Measurements from ENCODE around the gene COQ10A.

DNA sequence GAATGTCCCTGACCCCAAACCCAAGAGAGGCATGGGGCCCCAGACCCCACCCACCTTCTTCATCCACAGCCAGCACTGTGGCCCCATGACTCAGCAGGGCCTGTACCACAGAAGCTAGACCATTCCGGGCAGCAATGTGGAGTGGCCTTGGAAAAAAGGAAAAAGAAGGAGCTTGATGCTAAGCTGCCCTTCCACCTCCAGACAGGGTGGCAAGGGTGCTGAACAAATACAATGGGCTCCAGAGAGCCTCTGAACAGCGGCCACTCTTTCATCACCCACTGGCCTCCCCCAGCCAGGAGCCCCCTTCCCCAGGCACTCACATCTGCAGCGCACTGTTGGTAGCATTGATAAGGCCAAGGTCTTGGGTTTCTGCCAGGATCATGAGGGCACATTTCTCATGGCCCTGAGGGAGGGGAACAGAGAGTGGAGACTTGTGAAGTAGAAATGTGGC, 23.0 kb upstream of the COQ10A start:
- TF ChIP-seq, protein P1, sequence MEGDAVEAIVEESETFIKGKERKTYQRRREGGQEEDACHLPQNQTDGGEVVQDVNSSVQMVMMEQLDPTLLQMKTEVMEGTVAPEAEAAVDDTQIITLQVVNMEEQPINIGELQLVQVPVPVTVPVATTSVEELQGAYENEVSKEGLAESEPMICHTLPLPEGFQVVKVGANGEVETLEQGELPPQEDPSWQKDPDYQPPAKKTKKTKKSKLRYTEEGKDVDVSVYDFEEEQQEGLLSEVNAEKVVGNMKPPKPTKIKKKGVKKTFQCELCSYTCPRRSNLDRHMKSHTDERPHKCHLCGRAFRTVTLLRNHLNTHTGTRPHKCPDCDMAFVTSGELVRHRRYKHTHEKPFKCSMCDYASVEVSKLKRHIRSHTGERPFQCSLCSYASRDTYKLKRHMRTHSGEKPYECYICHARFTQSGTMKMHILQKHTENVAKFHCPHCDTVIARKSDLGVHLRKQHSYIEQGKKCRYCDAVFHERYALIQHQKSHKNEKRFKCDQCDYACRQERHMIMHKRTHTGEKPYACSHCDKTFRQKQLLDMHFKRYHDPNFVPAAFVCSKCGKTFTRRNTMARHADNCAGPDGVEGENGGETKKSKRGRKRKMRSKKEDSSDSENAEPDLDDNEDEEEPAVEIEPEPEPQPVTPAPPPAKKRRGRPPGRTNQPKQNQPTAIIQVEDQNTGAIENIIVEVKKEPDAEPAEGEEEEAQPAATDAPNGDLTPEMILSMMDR (IDR thresholded peaks at IDR 0.05): no peak
- no peak for TF ChIP-seq POLR2A (IDR thresholded peaks at IDR 0.05)

Data from heart left ventricle (tissue), 13 donors.